CD14-positive monocyte (primary cell): ENCODE results near the gene KCNA10. TPM values are rescaled to one million over a fixed set of nuclear protein-coding genes. Genes with fewer than 3 reads are reported as not detected.

Experiments used
- DNase-seq, 3 donors: peaks; one replicate each; pipeline ENCODE4 v3.0.0-alpha.2; 2011 to 2022
- H2AFZ ChIP-seq: 2 replicates; pipeline ENCODE4 v1.6.0; 2012; ENCODE audit warnings: mild to moderate bottlenecking, low read depth, low read length, inconsistent platforms; ENCODE audit not compliant: insufficient read depth, poor library complexity, severe bottlenecking
- H3K27ac ChIP-seq, 2 donors: 1 replicate in 1 of 2; 2 replicates in 1 of 2; pipeline ENCODE4 v1.5.1; 2012 to 2013; ENCODE audit warnings: low read length in 2 of 2, control low read depth in 1 of 2, inconsistent platforms in 1 of 2, low read depth in 1 of 2, mild to moderate bottlenecking in 1 of 2
- H3K27me3 ChIP-seq, 2 donors: one replicate each; pipeline versions ENCODE4 v1.6.0 to v1.6.1; 2011 to 2013; ENCODE audit warnings: low read length in 2 of 2; ENCODE audit not compliant: control insufficient read depth in 2 of 2, insufficient read depth in 2 of 2
- H3K36me3 ChIP-seq, 2 donors: replicated peaks in 1 of 2; 1 replicate in 1 of 2; 2 replicates in 1 of 2; pipeline versions ENCODE4 v1.5.1 to v1.6.1; 2012 to 2013; ENCODE audit warnings: low read length in 2 of 2, control low read depth in 1 of 2, inconsistent platforms in 1 of 2, mild to moderate bottlenecking in 1 of 2; ENCODE audit not compliant: insufficient read depth in 2 of 2, control insufficient read depth in 1 of 2
- H3K4me1 ChIP-seq, 2 donors: 1 replicate in 1 of 2; 2 replicates in 1 of 2; pipeline versions ENCODE4 v1.5.1 to v1.6.1; 2012 to 2013; ENCODE audit warnings: low read length in 2 of 2, control low read depth in 1 of 2, inconsistent platforms in 1 of 2, mild to moderate bottlenecking in 1 of 2, moderate library complexity in 1 of 2; ENCODE audit not compliant: insufficient read depth in 2 of 2, control insufficient read depth in 1 of 2
- H3K4me2 ChIP-seq: replicated peaks from 2 replicates; pipeline ENCODE3; 2012; ENCODE audit warnings: low read length, moderate library complexity, mild to moderate bottlenecking; ENCODE audit not compliant: poor library complexity, severe bottlenecking; ENCODE audit errors: extremely low read depth
- H3K4me3 ChIP-seq, 3 experiments: fragments of 200-600 bp in 1 of 3; sonication (generic) in 1 of 3; replicated peaks in 1 of 3; 1 replicate in 2 of 3; 2 replicates in 1 of 3; pipeline ENCODE4 v1.5.1; 2011 to 2013; ENCODE audit warnings: low read length in 3 of 3, mild to moderate bottlenecking in 3 of 3, control low read depth in 2 of 3, low read depth in 2 of 3, inconsistent platforms in 1 of 3, moderate library complexity in 1 of 3
- H3K79me2 ChIP-seq: 2 replicates; pipeline ENCODE4 v1.6.0; 2012; ENCODE audit warnings: mild to moderate bottlenecking, control low read depth, inconsistent platforms, low read length, moderate library complexity; ENCODE audit not compliant: insufficient read depth
- H3K9ac ChIP-seq: 2 replicates; pipeline ENCODE4 v1.6.0; 2017; ENCODE audit warnings: low read length, mild to moderate bottlenecking; ENCODE audit not compliant: insufficient read depth, poor library complexity, severe bottlenecking
- H3K9me3 ChIP-seq, 2 donors: replicated peaks in 1 of 2; 1 replicate in 1 of 2; 2 replicates in 1 of 2; pipeline versions ENCODE4 v1.5.1 to v1.6.1; 2012 to 2013; ENCODE audit warnings: low read length in 2 of 2, control low read depth in 1 of 2; ENCODE audit not compliant: control insufficient read depth in 1 of 2, insufficient read depth in 1 of 2
- H4K20me1 ChIP-seq: 2 replicates; pipeline ENCODE4 v1.6.0; 2012; ENCODE audit warnings: mild to moderate bottlenecking, low read length, control low read depth, moderate library complexity; ENCODE audit not compliant: insufficient read depth
- H3K27ac Mint-ChIP-seq, 7 donors: one replicate each; pipeline ENCODE4 v1.8.0; 2020; ENCODE audit warnings: mild to moderate bottlenecking in 7 of 7, mixed read lengths in 7 of 7, moderate library complexity in 6 of 7, inconsistent platforms in 2 of 7
- H3K27me3 Mint-ChIP-seq, 3 donors: one replicate each; pipeline ENCODE4 v1.8.0; 2021 to 2022; ENCODE audit warnings: low read depth in 3 of 3, mild to moderate bottlenecking in 3 of 3, mixed read lengths in 3 of 3, moderate library complexity in 3 of 3, inconsistent platforms in 1 of 3
- H3K36me3 Mint-ChIP-seq, 2 donors: one replicate each; pipeline ENCODE4 v1.8.0; 2020; ENCODE audit warnings: mixed read lengths in 2 of 2, inconsistent platforms in 1 of 2, mild to moderate bottlenecking in 1 of 2
- H3K4me1 Mint-ChIP-seq: one replicate; pipeline ENCODE4 v1.8.0; 2020; ENCODE audit warnings: mild to moderate bottlenecking, mixed read lengths
- H3K4me3 Mint-ChIP-seq, 2 donors: one replicate each; pipeline ENCODE4 v1.8.0; 2020; ENCODE audit warnings: mild to moderate bottlenecking in 2 of 2, mixed read lengths in 2 of 2, moderate library complexity in 1 of 2
- H3K9me3 Mint-ChIP-seq, 7 donors: one replicate each; pipeline ENCODE4 v1.8.0; 2020 to 2022; ENCODE audit warnings: mixed read lengths in 7 of 7, mild to moderate bottlenecking in 6 of 7, moderate library complexity in 6 of 7, inconsistent platforms in 2 of 7
- CTCF ChIP-seq: fragments of 200-600 bp; IDR thresholded peaks from one replicate; pipeline ENCODE4 v1.8.0; 2022; ENCODE audit warnings: antibody characterized with exemption, mild to moderate bottlenecking
- WGBS: methylation state at CpG from one replicate; pipeline ENCODE4 v1.1.5; 2013; ENCODE audit warnings: missing lambda C conversion rate; ENCODE audit not compliant: insufficient coverage; 5-methylcytosine and 5-hydroxymethylcytosine counted together
- intact Hi-C, 2 donors: fragments of 100-400 bp; cut with micrococcal nuclease; formaldehyde crosslinking; loops; one replicate each; pipeline versions ENCODE4 v1.15.0 to v1.15.1; 2023
- polyA plus RNA-seq, 3 donors: library from polyadenylated mRNA; depleted of rRNA in 1 of 3; unstranded in 2 of 3; stranded (reverse) in 1 of 3; fragments of 300-500 nt in 2 of 3; fragments of >200 nt in 1 of 3; fragmentation: Illumina TruSeq in 2 of 3; gene quantifications; 1 replicate in 2 of 3; 2 replicates in 1 of 3; pipeline ENCODE4 v1.2.3, GENCODE V29; 2012 to 2021

The KCNA10 gene
- polyA plus RNA-seq, 3 donors: not detected

DNA sequence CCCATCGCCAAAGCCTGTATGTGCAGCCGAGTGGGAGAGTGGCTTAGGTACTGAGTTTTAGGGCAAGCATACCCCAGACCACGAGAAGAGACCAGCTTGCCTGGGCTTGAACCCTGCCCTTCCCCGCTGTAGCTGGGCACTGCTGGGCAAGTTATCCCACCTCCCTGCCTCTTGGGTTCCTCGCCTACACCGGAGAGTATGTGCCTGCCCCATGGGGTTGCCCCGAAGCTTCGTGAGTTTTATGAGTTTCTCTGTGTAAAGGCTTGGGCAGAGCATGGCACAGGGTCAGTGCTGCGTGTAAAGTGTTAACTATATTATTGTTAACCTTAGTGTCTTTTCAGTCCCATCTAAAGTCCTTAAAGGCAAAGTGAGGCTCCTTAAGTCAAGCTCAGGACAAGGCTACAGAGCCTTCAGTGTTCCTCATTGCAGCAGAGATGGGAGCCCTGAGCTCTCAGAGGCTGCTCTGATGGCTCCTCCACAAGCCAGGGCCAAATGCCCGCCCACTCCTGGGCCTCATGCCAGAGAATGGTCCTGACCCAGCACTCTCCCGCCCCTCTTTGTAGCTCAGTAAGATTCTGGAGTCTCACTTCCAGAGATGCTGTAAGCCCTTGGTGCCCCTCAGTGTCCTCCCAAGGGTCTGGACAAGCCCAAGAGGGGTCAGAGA, 37.0 kb upstream of the KCNA10 start:
- intact Hi-C loops: no loop called here
- Mint-ChIP-seq H3K27me3 (peaks cover 43 to 65% (median 59%) of the 10 kb centered on the region in 3 donors), H3K9me3 (peaks cover 0 to 2% (median 0%) of the 10 kb centered on the region in 7 donors), H3K4me3 (peak overlapping the region in 1 of 2 donors; percentile 22), H3K4me1 (no peaks in the 10 kb centered on the region), H3K27ac (no peak overlapping the region), H3K36me3 (no peaks in the 10 kb centered on the region)
- Histone ChIP-seq H2AFZ (no peak overlapping the region), H3K4me3 (no peak overlapping the region), H3K9me3 (peaks cover 0 to 7% of the 10 kb centered on the region in 2 donors), H3K4me1 (peaks cover 0 to 4% of the 10 kb centered on the region in 2 donors), H3K27ac (no peak overlapping the region), H3K4me2 (peak overlapping the region; percentile 51), H3K79me2 (no peaks in the 10 kb centered on the region), H3K27me3 (peaks cover 23 to 50% of the 10 kb centered on the region in 2 donors), H3K36me3 (no peaks in the 10 kb centered on the region), H3K9ac (no peak overlapping the region), H4K20me1 (no peaks in the 10 kb centered on the region)
- TF ChIP-seq CTCF: no peak
- DNase-seq: no peak
- 53% methylated on average over 5 of the region's 11 CpGs for whole genome bisulfite sequencing

GRCh38 chr1:110554871-110555801, 36.2 kb upstream of the KCNA10 start:
- peaks cover 41 to 65% (median 57%) of the 10 kb centered on the region in 3 donors for H3K27me3 Mint-ChIP-seq
- H3K27ac Mint-ChIP-seq: no peak overlapping the region
- Histone ChIP-seq H3K79me2 (no peaks in the 10 kb centered on the region), H3K27ac (no peak overlapping the region), H2AFZ (no peak overlapping the region), H3K9me3 (peaks cover 0 to 7% of the 10 kb centered on the region in 2 donors), H3K27me3 (peaks cover 23 to 47% of the 10 kb centered on the region in 2 donors), H3K9ac (peak overlapping the region; percentile 21), H3K4me3 (no peak overlapping the region), H3K4me1 (peaks cover 0 to 4% of the 10 kb centered on the region in 2 donors), H3K4me2 (peak overlapping the region; percentile 51), H4K20me1 (no peaks in the 10 kb centered on the region), H3K36me3 (no peaks in the 10 kb centered on the region)
- peaks cover 0 to 2% (median 0%) of the 10 kb centered on the region in 7 donors for H3K9me3 Mint-ChIP-seq
- no peaks in the 10 kb centered on the region for H3K36me3 Mint-ChIP-seq
- H3K4me1 Mint-ChIP-seq: no peaks in the 10 kb centered on the region
- peak; percentile 2 to 25 (median 6) for DNase-seq
- WGBS: 5% methylated on average over 47 of the region's 53 CpGs
- peak; percentile 81 for TF ChIP-seq CTCF
- intact Hi-C loops: no loop called here
- peak overlapping the region in 1 of 2 donors; percentile 59 for H3K4me3 Mint-ChIP-seq
